Muscle of leg (tissue), 11 donors: ENCODE measurements around the gene PBX1. TPM values are rescaled to one million over a fixed set of nuclear protein-coding genes. Genes with fewer than 3 reads are reported as not detected.

Experiments used
- DNase-seq: peaks from one replicate; pipeline ENCODE4 v3.0.0; 2013
- H3K27ac ChIP-seq: one replicate; pipeline ENCODE4 v1.5.1; 2013; ENCODE audit warnings: mild to moderate bottlenecking, low read length, control low read depth
- H3K27me3 ChIP-seq: one replicate; pipeline ENCODE4 v1.6.1; 2013; ENCODE audit warnings: low read length; ENCODE audit not compliant: control insufficient read depth, insufficient read depth
- H3K36me3 ChIP-seq: one replicate; pipeline ENCODE4 v1.6.1; 2013; ENCODE audit warnings: low read length; ENCODE audit not compliant: control insufficient read depth, insufficient read depth
- H3K4me1 ChIP-seq: one replicate; pipeline ENCODE4 v1.6.1; 2013; ENCODE audit warnings: low read length; ENCODE audit not compliant: control insufficient read depth, insufficient read depth
- H3K4me3 ChIP-seq: one replicate; pipeline ENCODE4 v1.5.1; 2013; ENCODE audit warnings: low read length, control low read depth
- H3K9me3 ChIP-seq: replicated peaks from 2 replicates; pipeline ENCODE4 v1.6.1; 2013; ENCODE audit warnings: low read depth, low read length; ENCODE audit not compliant: control insufficient read depth
- WGBS: methylation state at CpG from one replicate; pipeline ENCODE4 v1.1.5; 2013; ENCODE audit warnings: missing lambda C conversion rate; ENCODE audit not compliant: insufficient coverage; 5-methylcytosine and 5-hydroxymethylcytosine counted together
- polyA plus RNA-seq, 8 donors: library from polyadenylated mRNA; unstranded; fragments of 120-200 nt; gene quantifications; one replicate each; pipeline versions ENCODE4 v1.2.1 to v1.2.3, GENCODE V29; 2013; ENCODE audit warnings: inconsistent platforms in 1 of 8, low replicate concordance in 1 of 8; ENCODE audit not compliant: insufficient read length in 8 of 8, insufficient read depth in 1 of 8
- total RNA-seq: library from RNA; stranded (reverse); fragments of 120-200 nt; gene quantifications from one replicate; pipeline ENCODE4 v1.2.4, GENCODE V29; 2013

The PBX1 gene
- total and polyA plus RNA-seq, 9 donors: 42.6 to 66.9 (median 53.2) TPM

DNA sequence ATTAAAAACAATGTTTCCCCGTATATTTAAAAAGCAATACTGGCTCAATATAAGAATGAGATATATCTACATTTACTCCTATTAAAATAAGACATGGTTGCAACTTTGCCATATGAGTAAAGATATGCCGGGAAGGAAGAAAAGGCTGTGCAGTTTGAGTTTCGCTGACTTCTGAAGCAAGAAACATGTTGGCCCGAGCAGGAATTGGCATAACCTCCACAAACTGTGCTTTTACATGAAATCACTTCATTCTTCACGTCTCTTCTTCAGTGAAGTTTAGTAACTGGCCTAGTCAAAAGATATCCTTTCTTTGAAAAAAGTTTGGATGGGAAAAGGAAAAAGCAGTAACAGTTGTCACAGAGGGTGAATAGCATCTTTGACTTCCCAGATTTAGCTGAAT is 342.0 kb downstream of the PBX1 start:
- H3K4me1 ChIP-seq: no peaks in the 10 kb centered on the region
- WGBS: no CpG with 5 or more reads among the region's 5 CpGs
- H3K27me3 ChIP-seq: no peaks in the 10 kb centered on the region
- H3K9me3 ChIP-seq: peaks cover 3% of the 10 kb centered on the region
- H3K4me3 ChIP-seq: no peak overlapping the region
- DNase-seq: no peak
- H3K27ac ChIP-seq: no peak overlapping the region
- H3K36me3 ChIP-seq: no peaks in the 10 kb centered on the region
